Measurements from ENCODE around the gene CLECL1. TPM values are rescaled to one million over a fixed set of nuclear protein-coding genes. Genes with fewer than 3 reads are reported as not detected.
A peak's percentile ranks its signal among the peaks of the same experiment; 100 is the strongest.

The CLECL1 gene
- total RNA-seq, 1 donor from 2014 or later = not detected

DNA sequence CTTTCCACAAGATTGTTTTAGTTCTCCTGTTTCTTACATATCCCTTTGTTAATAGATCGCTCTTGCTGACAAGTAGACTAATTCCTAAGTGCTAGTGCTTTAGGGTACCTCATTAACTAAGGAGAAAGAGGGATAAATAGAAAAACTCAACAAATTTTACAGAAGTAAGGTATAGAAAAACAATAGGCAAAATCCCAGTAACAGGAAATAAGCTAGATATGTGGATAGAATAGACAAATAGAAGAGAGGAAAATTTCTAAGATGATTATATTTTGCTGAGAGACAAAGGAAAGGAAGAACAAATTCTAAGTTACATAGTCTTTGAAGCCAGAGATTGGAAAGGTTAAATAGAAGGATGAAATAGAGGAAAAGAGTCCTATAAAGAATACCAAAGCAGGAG, 26.8 kb upstream of the CLECL1 start:
- Histone ChIP-seq H3K36me3 (no peaks in the 10 kb centered on the region), H3K9me3 (no peaks in the 10 kb centered on the region), H3K4me1 (no peaks in the 10 kb centered on the region), H3K27ac (no peak overlapping the region), H3K4me3 (peak overlapping the region in 1 of 2 donors; percentile 33), H3K27me3 (no peaks in the 10 kb centered on the region)
- no peak for DNase-seq (ENCODE audit: low spot score in 2 of 2)
- no peak for TF ChIP-seq CTCF (IDR thresholded peaks at IDR 0.05)
- intact Hi-C loops (cut with DNase I) = no loop called here

- Histone ChIP-seq H3K36me3 (no peaks in the 10 kb centered on the region), H3K4me1 (no peaks in the 10 kb centered on the region), H3K27me3 (no peaks in the 10 kb centered on the region), H3K9me3 (no peaks in the 10 kb centered on the region), H3K27ac (no peak overlapping the region), H3K4me3 (peak overlapping the region in 1 of 2 donors; percentile 33)
- TF ChIP-seq CTCF (IDR thresholded peaks at IDR 0.05) = no peak
- intact Hi-C loops (cut with DNase I) = no loop called here
- no peak for DNase-seq (ENCODE audit: low spot score in 2 of 2)
Observed at GRCh38 chr12:9758119-9758518, 25.2 kb upstream of the CLECL1 start.

DNA sequence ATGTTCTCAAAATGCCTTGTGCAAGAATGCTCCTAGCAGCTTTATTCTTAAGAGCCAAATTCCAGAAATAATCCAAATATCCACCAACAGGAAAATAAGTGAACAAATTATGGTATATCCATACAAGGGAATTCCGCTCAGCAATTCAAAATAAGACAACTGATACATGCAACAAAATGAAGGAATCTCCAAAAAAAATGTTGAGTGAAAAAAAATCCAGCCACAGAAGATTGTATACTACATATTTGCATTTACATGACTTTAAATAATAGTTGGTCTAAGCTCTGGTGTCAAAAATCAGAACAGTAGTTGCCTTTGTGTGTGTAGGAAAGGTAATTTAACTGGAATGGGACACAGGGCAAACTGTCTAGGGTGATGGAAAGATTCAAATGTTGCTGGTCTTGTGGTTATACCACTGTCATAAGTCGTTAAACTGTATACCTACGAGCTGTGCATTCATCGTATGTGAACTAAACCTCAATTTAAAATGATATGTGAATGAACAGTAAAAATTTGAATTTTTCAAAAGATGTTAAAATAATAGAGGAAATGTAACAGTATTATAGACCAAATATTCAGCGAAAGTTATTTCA, 24.6 kb upstream of the CLECL1 start:
- Histone ChIP-seq H3K27ac (no peak overlapping the region), H3K4me3 (no peak overlapping the region), H3K9me3 (no peaks in the 10 kb centered on the region), H3K27me3 (no peaks in the 10 kb centered on the region), H3K36me3 (no peaks in the 10 kb centered on the region), H3K4me1 (no peaks in the 10 kb centered on the region)
- intact Hi-C loops (cut with DNase I) = no loop called here
- TF ChIP-seq CTCF (IDR thresholded peaks at IDR 0.05) = no peak
- DNase-seq (ENCODE audit: low spot score in 2 of 2) = no peak

DNA sequence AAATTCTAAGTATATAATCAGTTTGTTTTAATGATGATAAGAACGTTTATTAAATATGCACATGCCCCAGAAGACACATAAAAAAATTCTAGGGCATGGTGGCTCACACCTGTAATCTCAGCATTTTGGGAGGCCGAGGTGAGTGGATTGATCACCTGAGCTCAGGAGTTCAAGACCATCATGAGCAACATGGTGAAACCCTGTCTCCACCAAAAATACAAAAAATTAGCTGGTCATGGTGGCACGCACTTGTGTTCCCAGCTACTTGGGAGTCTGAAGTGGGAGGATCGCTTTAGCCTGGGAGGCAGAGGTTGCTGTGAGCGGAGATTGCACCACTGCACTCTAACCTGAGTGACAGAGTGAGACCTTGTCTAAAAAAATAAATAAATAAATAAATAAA, 23.8 kb upstream of the CLECL1 start:
- Histone ChIP-seq H3K36me3 (no peaks in the 10 kb centered on the region), H3K27me3 (no peaks in the 10 kb centered on the region), H3K4me1 (no peaks in the 10 kb centered on the region), H3K27ac (no peak overlapping the region), H3K4me3 (no peak overlapping the region), H3K9me3 (no peaks in the 10 kb centered on the region)
- no peak for TF ChIP-seq CTCF (IDR thresholded peaks at IDR 0.05)
- intact Hi-C loops (cut with DNase I) = no loop called here
- DNase-seq (ENCODE audit: low spot score in 2 of 2) = no peak

GRCh38 chr12:9756170-9756569, 23.3 kb upstream of the CLECL1 start:
- no peak for TF ChIP-seq CTCF (IDR thresholded peaks at IDR 0.05)
- H3K36me3 ChIP-seq = no peaks in the 10 kb centered on the region
- intact Hi-C loops (cut with DNase I) = no loop called here
- H3K27ac ChIP-seq = no peak overlapping the region
- H3K4me3 ChIP-seq = no peak overlapping the region
- no peaks in the 10 kb centered on the region for H3K9me3 ChIP-seq
- no peaks in the 10 kb centered on the region for H3K27me3 ChIP-seq
- H3K4me1 ChIP-seq = no peaks in the 10 kb centered on the region
- no peak for DNase-seq (ENCODE audit: low spot score in 2 of 2)

DNA sequence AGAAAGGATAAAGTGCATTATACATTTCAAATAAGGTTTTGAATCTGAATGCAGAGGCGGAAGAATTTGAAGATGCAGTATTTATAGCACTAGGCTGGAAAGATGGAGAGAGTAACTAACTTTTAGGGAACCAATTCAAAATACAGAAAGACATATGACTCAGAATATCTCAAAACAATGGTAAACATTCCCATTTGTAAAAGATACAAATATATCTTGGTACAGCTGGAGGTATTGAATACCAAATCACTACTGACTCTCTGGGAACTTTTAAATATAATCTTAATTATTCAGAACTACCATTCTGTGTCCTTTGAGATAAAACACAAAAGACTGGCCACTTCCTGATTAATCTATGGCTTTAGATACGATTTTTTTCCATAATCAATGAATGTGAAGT, 22.7 kb upstream of the CLECL1 start:
- Histone ChIP-seq H3K4me3 (no peak overlapping the region), H3K27ac (no peak overlapping the region)
- intact Hi-C loops (cut with DNase I) = no loop called here

More for the DNA sequence above, 22.7 kb upstream of the CLECL1 start:
- Histone ChIP-seq H3K27me3 (no peaks in the 10 kb centered on the region), H3K36me3 (no peaks in the 10 kb centered on the region), H3K9me3 (no peaks in the 10 kb centered on the region), H3K4me1 (no peaks in the 10 kb centered on the region)
- no peak for DNase-seq (ENCODE audit: low spot score in 2 of 2)
- no peak for TF ChIP-seq CTCF (IDR thresholded peaks at IDR 0.05)

Data from ascending aorta (tissue), 2 donors.